Bronchial epithelial cell (primary cell): ENCODE results near the gene ARHGAP4. TPM values are rescaled to one million over a fixed set of nuclear protein-coding genes. Genes with fewer than 3 reads are reported as not detected.

ENCODE experiments used
- DNase-seq: peaks from one replicate; pipeline ENCODE4 v3.0.0-alpha.2; 2010; ENCODE audit warnings: low read depth
- FAIRE-seq: peaks from 2 replicates; lab custom pipeline; 2011; peaks lifted over from hg19 to GRCh38; lab: Jason Lieb, UNC
- H3K27me3 ChIP-seq: 2 replicates; pipeline ENCODE4 v1.5.1; 2011; ENCODE audit warnings: low read length; ENCODE audit not compliant: control insufficient read depth, insufficient read depth
- H3K36me3 ChIP-seq: 2 replicates; pipeline ENCODE4 v1.5.1; 2011; ENCODE audit warnings: low read length; ENCODE audit not compliant: control insufficient read depth, insufficient read depth
- H3K4me3 ChIP-seq: 2 replicates; pipeline ENCODE4 v1.5.1; 2011; ENCODE audit warnings: mild to moderate bottlenecking, low read depth, low read length, control low read depth
- CTCF ChIP-seq: IDR thresholded peaks from 2 replicates; pipeline ENCODE4 v1.5.1; 2011; ENCODE audit warnings: mild to moderate bottlenecking, moderate library complexity, low read length, control low read depth, inconsistent platforms; ENCODE audit not compliant: insufficient read depth, severe bottlenecking
- total RNA-seq: library from RNA; depleted of rRNA; stranded (reverse); fragments of >200 nt; gene quantifications from 2 replicates; pipeline ENCODE4 v1.2.1, GENCODE V29; 2014

The ARHGAP4 gene
- total RNA-seq, 1 donor from 2014 or later, result 0.79 TPM

GRCh38 chrX:153886915-153887314 is 39.1 kb downstream of the ARHGAP4 start:
- TF ChIP-seq CTCF, result no peak
- Histone ChIP-seq H3K36me3 (no peaks in the 10 kb centered on the region), H3K27me3 (peaks cover 6% of the 10 kb centered on the region), H3K4me3 (no peak overlapping the region)
- FAIRE-seq (no peak), DNase-seq (no peak)

GRCh38 chrX:153885968-153886903 is 39.8 kb downstream of the ARHGAP4 start, which contains the start of gene L1CAM:
TSS of gene L1CAM (minus strand) at chrX:153886173. CDS start at chrX:153875836, 10,337 bp downstream.
- FAIRE-seq, result no peak
- H3K4me3 ChIP-seq, result peak within 1 kb of the TSS; percentile 1
- DNase-seq, result no peak
- TF ChIP-seq CTCF, result no peak
- H3K36me3 ChIP-seq, result no peaks in the 10 kb centered on the region
- peaks cover 6% of the 10 kb centered on the region for H3K27me3 ChIP-seq

- FAIRE-seq (no peak), DNase-seq (no peak)
- no peak for TF ChIP-seq CTCF
- Histone ChIP-seq H3K4me3 (peak overlapping the region; percentile 1), H3K36me3 (no peaks in the 10 kb centered on the region), H3K27me3 (peaks cover 6% of the 10 kb centered on the region)
Observed at GRCh38 chrX:153885208-153885787, 40.8 kb downstream of the ARHGAP4 start.

- DNase-seq, result peak; percentile 9
- FAIRE-seq, result no peak
- Histone ChIP-seq H3K36me3 (no peaks in the 10 kb centered on the region), H3K27me3 (peaks cover 6% of the 10 kb centered on the region), H3K4me3 (no peak overlapping the region)
- peak; percentile 33 for TF ChIP-seq CTCF
Observed at GRCh38 chrX:153884590-153884989, 41.5 kb downstream of the ARHGAP4 start.

GRCh38 chrX:153884136-153884535 is 41.9 kb downstream of the ARHGAP4 start:
- no peak for DNase-seq

More at GRCh38 chrX:153884136-153884535, 41.9 kb downstream of the ARHGAP4 start:
- no peaks in the 10 kb centered on the region for H3K36me3 ChIP-seq
- H3K27me3 ChIP-seq, result peaks cover 6% of the 10 kb centered on the region
- TF ChIP-seq CTCF, result no peak
- no peak for FAIRE-seq
- H3K4me3 ChIP-seq, result no peak overlapping the region
